ENCODE results near the gene PRICKLE2.

PRICKLE2 gene

DNA sequence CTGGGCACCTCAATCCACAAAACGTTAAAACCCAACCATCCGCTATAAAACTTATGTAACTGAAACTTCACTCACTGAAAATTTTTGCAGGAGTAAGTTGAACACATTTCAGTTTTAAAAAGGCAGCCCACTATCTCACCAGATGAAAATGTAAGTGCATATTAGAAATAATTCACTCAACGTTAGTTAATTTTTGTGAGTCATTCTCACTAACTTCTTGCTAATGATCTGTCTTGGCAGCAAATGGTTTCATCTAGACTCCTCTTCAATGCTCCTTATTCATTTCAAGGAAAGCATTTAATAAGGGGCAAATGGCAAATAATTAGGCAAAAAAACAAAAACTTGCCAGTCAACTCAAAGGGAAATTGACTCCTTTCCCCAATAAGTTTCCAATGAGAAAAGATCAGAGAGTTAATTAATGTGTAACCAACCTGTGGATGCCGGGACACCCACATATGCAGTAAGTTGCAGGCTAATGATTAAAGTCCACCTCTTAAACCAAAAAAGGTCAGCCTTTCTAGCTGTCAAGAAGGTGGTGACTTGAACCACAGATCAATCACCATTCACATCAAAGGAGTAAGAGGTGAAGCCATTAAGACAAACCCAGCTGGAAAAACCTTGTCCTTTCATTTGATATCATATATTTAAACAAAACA is 22.9 kb upstream of the PRICKLE2 start:
- no peak for DNase-seq

DNA sequence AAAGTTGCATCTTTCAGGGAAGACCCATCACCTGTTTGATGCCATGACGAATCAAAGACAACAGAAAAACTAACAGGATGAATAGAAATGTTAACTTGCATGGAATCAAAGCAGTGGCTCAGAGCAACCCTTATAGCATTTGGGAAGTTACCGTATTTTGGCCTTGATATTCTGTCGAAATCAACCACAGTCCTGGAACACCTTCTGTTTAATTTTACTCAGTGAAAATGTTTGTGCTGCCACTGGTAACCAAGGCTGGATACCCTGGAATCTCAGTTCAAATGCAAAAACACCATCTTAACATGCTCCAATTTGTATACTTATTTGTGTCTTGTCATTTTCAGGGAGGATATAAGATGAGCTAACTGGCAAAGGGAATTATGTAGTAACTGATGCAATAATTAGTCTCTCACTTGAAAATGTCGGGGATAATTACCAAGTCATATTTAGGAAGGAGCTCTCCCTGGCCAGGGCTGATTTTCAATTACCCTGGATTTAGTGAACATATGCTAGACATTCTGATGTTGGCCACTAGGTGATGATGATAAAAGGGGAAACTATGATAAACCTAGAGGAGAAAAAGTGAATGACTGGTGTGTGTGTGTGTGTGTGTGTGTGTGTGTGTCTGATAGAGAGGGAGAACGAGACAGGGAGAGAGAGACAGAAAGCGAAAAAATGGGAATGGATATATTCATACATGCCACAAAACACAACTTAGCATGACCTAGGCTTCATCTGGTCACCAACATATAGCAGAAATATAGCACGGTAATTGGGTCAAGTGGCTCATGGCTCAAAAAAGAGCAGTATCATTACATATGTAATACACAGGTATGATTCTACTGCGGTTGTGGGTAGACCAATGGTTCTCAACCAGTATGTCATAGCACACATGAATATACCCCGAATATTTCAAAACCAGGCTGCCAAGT is 19.0 kb upstream of the PRICKLE2 start:
- no peak for DNase-seq

DNA sequence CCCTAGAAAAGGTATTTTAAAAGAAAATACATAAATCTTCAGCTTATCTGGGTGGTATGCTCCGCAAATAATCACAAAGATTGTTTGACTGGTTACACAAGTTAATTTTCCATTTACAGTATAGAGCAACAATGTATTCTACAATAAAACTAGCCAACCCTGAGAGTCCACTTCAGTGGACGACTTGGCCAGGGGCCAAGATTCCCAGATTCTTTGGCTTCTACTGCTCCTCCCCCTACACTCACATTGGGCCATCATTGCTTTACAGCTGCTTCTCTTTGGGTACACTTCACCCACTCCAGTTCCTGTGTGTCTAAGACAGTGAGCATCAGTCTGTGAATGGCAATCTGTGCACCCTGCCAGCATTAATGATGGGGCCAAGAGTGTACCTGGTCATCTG is 17.2 kb upstream of the PRICKLE2 start:
- no peak for DNase-seq

DNA sequence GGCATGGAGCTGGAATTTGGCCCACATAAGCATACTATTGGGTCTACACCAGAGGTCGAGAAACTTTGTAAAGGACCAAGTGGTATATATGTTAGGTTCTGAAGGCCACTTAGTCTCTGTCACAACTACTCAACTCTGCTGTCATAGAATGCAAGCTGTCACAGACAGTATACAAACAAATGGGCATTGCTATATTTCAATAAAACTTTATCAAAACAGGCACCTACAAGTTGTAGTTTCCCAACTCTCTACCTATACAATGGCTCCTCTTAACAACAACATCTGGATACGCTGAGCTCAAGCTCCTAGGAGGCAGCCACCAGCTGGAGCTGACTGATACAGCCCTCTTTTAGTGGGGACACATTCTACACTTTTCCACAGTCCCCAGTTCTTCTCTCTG is 15.7 kb upstream of the PRICKLE2 start:
- no peak for DNase-seq

DNA sequence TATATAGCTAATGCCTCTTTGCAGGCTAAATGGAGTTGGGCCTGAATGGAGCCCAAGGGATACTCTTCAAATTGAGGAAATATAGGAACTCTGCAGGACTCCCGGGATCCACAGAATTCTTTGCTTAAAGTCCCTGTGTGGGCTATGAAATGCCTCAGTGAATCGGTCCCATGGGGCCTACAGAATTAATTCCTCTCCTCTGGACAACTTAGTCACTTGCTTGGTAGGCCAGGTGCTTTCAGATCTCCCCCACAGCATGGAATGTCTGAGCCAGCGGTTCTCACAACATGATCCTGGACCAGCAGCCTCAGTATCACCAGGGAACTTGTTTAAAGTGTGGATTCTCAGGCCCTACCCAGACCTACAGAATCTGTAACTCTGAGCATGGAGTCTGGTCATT is 15.1 kb upstream of the PRICKLE2 start:
- DNase-seq, result no peak

DNA sequence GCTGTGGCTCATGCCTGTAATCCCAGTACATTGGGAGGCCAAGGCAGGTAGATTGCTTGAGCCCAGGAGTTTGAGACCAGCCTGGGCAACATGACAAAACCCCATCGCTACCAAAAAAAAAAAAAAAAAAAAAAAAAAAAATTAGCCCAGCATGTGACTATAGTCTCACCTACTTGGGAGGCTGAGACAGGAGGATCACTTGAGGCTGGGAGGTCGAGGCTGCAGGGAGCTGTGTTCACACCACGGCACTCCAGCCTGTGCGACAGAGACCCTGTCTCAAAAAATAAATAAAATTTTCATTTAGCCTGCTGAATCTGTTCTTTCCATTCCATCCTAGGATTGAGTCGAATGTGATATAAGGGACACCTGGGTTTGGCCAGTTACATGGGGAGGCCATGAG is 14.6 kb upstream of the PRICKLE2 start:
- no peak for DNase-seq

DNA sequence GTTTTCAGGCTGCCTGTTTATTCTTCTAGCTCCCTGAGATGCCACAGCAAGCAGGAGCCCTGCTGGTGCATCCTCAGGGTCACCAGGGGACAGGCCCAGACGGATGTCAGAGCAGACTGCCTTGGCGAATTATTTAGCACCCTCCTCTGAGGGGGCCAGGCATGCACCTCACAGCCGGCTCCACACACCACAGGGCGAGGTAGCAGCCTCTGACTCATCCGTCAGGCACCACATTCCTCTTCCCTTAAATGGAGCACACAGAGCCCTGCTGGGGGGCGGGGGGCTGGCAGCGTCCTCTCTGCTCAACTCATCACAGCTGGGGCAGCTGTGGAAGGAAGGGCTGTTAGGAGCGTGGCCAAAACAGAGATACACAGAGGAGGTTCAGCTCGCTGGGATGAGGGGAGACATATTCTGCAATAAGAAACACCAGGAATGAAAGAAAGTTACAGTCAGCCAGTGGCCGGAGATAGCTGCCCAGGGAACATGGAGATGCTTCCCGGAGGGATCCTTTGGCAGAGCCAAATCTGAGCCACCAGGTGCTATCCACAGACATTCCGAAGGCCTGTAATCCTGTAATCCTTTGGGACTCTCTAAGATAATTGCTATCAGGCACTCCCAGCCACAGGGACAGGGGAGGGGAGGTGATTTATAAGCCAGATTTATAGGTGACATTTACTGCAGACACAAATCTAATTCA is 13.9 kb upstream of the PRICKLE2 start:
- no peak for DNase-seq

DNA sequence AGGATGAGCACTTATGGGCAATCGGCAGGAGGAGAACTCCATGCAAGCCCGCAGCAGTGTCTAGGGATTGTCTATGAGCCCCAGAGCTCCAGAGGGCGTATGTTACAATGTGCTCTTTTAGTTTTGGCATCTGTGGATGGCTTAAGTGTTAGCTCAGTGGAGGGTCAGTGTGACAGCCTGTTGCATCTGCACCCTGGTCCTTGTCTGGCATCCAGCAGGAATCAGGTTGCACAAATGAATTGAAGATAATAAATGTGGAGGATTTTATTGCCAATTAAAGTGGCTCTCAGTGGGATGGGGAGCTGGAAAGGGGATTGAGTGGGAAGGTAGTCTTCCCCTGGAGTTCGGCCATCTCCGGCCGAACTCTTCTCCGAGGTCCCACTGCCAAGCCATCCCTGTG is 11.8 kb upstream of the PRICKLE2 start:
- no peak for DNase-seq

DNA sequence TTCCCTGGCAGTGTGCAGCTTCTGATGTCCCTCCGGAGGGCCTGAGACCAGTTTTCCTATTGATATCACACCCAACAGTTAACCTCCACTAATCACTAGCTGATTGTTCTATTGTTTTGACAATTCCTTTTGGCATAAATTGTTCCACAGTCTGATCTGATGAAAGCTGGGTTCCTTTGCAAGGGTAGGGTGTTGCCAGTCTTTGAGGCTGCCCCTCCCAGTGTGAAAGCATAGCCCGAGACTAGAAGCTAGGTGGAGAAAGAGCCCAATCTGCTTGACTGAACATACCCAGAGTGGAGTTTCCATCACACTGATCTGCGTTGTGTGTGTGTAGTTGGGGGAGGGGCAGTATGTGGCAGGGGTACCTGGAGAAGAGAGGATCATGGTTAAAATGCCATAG is 10.3 kb upstream of the PRICKLE2 start:
- no peak for DNase-seq

DNA sequence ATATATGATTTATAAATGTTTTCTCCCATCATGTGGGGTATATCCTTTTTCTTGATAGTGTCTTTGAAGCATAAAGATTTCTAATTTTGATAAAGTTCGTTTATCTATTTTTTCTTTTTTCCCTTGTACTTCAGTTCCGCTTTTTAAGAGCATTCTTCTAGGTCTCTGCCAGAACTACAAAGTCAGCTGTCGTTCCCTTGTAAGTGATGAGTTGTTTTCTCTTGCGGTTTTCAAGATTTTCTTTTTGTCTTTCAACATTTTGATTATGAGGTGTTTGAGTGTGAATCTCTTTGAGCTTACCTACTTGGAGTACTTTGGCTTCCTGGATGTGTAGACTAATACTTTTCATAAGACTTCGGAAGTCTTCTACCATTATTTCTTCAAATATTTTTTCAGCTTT is 9.3 kb upstream of the PRICKLE2 start:
- no peak for DNase-seq

DNA sequence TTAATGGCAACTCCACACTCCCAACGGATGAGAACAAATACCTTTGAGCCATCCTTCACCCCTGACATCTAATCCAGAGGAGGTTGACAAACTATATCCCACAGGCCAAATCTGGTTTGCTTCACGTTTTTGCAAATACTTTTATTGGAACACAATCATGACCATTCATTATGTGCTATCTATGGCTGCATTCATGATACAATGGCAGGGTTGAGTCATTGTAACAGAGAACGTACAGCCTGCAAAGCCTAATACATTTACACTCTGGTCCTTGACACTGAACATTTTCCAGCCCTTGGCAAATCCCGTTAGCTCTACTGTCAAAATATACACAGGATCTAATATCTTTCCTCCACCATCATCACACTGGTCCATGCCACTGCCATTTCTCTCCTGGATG is 7.6 kb upstream of the PRICKLE2 start:
- DNase-seq, result no peak

DNA sequence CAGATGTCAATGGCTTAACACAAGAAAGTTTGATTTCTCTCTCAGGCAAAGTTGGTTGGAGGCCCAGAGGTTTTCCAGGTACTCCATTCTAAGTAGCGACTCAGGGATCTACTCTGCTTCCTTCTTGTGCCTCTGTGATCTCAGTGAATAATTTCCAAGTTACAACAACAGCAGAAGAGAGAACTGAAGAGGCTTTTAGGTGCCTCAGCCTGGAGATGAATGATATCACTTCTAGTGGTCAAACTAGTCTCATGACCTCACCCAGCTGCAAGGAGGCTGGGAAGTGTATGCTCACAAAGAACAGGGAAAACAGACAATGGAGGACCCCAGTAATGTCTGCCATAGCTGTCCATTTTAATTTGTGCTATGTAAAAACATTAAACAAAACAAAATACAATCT is 4.6 kb upstream of the PRICKLE2 start:
- no peak for DNase-seq

DNA sequence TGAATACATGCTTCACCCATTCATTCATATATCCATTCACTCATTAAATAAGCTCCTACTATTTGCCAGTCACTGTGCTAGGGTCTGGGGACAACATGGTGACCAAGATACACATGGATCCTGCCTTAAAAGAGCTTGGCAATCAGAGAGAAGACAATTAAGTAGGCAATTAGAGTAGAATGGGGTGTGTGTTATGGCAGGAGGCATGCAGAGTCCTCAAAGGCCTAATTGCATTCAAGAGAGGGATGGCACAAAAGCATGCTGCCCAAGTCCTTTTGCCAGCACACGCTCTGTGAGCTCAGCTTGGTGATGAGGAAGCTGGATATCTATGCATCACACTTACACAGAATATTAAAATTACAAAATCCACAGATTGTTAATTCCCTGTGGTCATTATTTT is 2.8 kb upstream of the PRICKLE2 start:
- no peak for DNase-seq

DNA sequence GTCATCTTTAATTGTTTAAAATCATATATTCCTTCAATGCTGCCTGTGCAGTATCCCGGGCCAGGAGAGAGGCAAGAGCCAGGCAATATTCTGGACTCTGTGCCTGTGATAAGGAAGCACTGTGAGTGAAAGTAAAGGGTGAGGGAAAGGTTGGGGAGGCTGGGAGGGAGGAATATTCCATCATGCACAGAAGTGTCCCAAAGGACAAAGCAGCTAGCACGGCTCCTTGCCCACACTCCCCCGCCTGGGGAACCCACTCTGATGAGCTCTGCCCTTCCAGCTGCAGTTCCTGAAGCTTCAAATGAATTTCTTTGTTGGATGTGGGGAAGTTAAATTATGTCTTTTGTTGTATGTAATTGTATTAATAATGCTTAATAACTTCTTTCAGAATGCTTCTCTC is 1.5 kb upstream of the PRICKLE2 start:
- no peak for DNase-seq

DNA sequence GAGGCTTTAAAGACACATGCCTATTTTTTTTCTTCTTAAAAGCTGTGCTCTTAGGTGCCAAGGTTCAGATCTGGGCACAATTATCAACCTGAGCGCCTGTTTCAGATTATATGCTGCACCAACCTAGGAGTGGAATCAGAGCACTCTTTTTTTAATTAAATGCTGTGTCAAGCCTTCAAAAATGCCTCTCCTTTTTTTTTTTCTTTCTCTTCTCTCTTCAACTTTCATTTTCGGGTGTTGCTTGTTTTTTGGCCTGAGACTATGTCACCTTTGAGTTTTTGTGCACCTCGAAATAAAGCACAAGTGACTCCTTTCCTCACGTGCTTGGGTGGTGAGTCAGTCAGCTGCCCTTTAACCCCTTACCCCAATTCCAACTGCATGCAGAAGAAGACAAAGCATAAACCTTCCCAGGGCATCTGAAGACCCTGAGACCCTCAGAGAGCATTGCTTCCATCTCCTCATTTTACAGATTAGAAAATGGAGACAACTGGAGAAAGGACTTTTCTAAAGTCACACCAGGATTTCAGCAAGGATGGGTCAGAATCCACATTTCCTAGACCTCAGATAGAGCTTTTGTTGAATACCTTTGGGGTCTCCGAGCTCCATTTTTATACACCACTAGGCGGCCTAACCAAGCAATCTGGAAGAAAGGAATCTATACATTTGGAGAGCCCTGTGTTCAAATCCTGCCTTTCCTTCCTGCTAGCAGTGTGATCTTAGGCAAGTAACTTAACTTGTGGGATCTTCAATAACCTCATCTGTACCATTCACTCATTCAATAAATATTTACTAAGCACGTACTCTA is 631 bp upstream of the PRICKLE2 start:
- no peak for DNase-seq

DNA sequence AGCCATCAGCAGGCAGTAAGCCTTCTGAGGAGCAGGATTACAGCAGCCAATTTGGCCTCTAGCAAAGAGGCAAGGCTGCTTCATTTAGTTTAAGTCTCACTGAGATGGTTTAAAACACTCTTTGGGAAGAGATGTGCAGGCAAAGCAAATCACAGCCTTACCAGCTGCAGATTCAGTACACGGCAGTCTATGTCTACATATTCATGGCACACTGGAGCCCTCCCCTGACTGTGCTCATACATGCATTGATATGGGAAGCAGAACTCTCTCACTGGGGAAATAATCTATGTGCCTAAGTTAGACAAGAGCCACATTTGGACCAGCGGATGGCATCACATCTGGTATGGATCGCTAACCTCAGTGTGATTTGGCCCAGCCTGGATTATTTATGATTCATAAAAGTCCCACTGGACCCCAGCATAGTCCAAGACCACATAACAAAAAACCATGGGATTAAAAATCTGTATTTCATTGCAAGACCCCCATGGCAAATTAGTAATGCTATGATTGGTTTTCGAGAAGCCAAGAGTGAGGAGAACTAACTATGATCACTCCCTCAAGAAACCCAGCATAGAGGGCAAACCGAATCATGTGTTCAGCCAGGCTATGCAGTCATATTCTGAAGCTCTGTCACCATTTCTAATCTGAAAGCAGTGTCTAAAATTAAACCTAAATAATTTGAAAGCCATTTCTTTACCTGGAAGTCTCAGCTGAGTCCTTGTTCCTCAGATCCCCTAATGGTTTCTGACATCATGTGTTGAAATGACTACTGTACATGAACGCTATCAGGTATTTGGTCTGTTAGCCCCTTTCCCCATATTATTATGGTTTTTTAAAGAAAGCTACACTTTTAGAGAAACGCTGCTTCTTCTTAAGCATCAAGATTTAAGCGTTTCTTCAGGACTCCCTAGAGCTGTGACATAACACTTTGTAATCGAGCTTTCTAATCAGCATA is 1.2 kb downstream of the PRICKLE2 start:
- DNase-seq, result no peak

DNA sequence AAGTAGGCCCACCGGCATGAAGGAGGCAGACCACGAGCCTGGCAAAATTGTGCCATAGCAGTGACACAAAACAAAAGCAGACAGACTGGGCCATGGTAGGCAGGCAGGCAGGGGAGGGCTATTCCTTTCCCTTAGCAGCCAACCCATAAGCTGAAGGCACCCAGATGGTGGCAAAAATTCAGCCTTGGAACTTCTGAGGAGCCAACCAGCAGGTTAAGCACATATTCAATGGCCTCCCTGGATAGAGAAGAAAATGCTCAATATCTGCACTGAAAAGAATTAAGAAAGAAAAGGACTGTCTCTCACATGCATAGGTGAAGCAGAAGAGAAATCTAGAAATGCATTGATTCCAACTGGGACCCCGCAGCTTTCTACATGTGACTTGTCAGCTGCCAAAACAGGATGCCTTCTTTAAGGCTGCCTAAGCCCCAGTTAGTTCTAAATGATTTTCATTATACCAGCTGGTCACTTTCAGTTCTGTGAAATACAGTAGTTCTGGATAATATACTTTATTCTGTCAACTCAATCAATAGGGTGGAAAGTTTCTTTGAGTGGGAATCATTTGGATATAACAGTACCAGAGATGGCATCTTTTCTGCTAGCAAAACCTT is 2.7 kb downstream of the PRICKLE2 start:
- no peak for DNase-seq

DNA sequence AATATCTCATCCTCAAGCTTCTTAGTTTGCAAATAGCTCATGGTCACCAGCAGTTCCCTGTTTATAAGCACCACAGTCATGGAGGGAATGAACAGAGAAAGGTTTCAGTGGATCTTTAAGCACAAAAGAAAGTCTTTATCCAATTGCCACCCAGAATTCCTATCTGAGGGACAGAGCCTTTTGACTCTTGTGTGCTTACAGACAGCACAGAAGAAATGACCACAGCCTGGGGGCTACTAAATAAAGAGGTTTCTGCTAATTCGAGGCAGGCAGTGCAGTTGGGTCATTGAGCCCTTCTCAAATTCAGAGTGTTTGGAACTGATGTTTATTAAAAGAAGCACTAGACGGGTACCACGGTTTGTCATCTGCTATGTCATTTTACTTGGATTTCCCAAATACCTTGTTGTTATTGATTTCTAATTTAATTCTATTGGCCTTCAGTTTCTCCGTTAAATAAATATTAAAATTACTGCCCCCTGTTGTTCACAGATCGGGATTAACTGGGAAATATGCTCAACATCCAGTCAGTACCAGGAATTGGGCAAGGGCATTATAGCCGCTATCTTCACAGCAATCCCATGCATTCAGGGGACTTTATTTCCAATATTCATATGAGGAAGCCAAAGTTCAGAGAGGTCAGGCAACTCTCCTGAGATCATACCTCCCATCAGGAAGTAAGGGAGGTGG is 3.6 kb downstream of the PRICKLE2 start:
- DNase-seq, result no peak

DNA sequence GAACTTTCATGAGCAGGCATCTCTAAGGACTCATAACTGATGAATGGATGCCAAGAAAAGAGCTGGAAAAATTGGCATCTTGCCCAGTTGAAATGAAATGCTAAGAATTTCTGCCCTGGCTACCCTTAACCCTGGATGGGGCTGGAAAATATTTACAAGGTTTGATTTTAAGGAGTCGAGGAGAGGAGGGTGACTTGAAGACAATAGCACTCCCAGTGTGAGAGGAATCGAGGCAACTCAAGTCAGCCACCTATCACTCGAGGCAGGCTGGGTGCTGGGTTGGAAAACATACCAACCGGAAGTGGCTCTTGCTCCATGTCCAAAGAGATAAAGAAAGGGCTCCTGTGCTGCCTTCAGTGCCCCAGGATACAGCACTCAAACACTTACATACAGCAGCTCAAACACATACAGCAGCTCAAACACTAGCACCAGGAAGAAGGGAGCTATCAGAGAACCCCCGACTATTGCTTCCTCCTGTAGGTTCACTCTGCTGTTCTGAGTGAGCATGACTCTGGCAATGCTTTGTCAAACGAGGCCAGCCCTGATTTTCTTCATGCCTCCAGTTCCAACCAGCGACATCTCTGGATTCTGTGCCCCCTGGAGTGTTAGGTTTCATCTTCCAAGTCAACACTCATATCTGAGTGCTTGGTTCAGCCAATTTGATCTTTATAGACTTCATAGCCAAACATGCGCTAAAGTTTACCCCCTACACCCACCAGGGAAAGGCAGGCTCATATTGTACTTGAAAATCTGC is 4.9 kb downstream of the PRICKLE2 start:
- DNase-seq, result no peak

DNA sequence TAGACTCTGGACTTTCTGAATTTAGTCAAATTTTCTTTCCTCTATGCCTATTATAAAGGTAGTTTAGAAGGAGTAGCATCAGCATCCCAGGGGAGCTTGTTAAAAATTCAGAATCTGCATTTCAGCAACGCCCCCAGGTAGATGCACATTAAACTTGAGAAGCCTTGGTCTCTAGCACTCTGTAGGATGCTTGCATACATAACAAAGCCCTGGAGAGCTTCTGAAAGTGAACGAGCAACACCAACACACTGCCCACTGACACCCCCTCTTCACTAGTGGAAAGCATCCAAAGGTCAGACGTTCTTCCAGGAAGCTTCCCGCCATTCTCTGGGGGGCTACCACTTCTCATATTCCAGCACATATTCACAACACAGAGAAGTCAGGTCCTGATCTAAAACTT is 6.5 kb downstream of the PRICKLE2 start:
- no peak for DNase-seq

Data from activated CD4-positive, alpha-beta T cell treated with anti-CD3 and anti-CD28 coated beads, Interleukin-2, amount 50 U/mL, for 4 hours (primary cell).